Stimulated activated CD8-positive, alpha-beta memory T cell treated with anti-CD3 and anti-CD28 coated beads, Interleukin-12 subunit alpha, Interleukin-12 subunit beta, amount 100 ng/mL, for 4 hours (primary cell): ENCODE data around the gene MAU2.
"Not testable (repeated sequence)": the region's sequence is repeated elsewhere in the genome, so short reads cannot be mapped to it uniquely, and the experiment has no call there.

ENCODE experiments used
- DNase-seq: peaks from one replicate; pipeline ENCODE4 v3.0.0-alpha.2; 2020; ENCODE audit warnings: low read depth

Gene MAU2

DNA sequence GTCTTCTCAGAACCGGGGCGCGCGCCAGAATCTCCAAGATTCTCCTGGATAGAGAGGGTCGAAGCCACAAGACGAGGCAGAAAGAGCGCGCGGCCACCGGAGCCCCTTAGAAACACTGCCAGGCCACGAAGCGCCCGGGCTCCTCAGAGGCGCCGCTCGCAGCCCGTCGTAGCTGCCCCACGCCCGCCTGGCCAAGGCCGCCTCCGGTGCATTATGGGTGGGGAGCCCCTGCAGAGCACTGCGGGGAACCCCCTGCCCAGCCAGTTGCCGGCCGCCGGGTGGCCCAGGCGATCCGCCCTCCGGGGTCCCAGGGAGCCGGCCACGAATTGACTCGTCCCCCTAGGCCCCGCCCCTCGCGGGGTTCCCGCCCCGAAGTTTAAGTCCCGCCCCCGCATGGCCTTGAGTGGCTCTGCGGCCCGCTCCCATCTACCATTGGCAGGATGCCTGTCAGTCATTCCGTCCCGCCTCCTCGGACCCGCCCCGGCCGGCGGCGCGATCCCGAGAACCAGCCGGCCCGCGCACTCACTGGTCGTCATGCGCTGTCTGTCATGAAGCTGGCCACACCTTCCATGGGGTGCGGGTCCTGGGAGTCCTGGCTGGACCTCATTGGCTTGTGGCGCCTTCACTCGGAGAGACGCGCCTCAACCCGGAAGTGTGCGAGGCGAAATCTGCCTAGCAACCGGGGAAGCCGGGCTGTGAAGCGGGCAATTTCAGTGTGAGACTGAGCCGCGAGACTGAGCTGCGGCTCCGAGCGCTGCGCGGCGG, 64.7 kb downstream of the MAU2 start:
- peak; percentile 99 for DNase-seq

DNA sequence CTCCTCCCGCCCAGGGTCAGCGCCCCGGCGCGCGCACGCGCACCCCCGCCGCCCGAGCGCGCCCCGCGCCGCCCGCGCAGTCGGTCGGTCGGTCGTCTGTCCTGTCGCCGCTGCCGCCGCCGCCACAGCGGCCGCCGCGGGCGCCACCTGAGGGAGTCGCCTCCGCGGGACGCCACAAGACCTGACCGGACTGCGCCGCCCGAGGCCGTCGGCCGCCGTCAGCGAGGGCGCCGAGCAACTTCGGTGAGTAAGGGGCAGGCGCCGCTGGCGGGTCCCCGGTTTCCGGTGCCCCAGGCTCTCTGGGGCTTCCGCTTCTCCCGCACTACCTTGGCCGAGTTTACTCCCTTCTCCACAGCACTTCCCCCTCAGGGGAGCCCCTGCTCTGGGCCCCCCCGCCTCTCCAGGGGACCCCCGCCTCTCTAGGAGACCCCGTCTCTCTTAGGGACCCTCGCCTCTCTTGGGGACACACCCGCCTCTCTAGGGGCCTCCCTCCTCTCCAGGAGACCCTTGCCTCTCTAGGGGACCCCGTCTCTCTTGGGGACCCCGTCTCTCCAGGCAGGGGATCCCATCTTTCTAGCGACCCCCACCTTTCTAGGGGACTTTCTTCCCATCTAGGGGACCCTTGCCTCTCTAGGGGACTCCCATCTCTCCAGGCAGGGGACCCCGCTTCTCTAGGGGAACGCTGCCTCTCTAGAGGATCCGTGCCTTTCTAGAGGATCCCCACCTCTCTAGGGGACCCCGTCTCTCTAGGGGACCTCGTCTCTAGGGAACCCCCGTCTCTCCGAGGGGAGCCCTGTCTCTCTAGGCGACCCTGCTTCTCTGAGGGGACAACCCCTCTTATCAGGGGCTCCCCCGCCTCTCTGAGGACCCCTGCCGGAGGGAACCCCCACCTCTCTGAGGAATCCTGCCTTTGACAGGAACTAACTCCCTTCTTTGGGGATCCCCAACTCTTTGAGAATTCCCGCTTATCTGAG, 65.6 kb downstream of the MAU2 start:
- DNase-seq, result no peak

DNA sequence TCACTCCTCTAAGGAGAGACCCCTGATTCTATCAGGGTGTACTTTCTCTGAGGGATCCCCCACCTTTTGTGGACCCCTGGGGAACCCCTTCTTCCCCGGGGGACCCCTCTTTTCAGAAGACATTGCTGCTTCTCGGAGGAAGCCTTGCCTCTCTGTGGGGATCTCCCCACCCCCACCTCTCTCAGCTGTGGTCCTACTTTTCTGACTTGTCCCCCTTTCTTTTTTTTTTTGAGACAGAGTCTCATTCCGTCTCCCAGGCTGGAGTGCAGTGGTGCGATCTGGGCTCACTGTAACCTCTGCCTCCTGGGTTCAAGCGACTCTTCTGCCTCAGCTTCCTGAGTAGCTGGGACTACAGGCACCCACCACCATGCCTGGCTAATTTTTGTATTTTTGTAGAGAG, 66.5 kb downstream of the MAU2 start:
- no peak for DNase-seq

DNA sequence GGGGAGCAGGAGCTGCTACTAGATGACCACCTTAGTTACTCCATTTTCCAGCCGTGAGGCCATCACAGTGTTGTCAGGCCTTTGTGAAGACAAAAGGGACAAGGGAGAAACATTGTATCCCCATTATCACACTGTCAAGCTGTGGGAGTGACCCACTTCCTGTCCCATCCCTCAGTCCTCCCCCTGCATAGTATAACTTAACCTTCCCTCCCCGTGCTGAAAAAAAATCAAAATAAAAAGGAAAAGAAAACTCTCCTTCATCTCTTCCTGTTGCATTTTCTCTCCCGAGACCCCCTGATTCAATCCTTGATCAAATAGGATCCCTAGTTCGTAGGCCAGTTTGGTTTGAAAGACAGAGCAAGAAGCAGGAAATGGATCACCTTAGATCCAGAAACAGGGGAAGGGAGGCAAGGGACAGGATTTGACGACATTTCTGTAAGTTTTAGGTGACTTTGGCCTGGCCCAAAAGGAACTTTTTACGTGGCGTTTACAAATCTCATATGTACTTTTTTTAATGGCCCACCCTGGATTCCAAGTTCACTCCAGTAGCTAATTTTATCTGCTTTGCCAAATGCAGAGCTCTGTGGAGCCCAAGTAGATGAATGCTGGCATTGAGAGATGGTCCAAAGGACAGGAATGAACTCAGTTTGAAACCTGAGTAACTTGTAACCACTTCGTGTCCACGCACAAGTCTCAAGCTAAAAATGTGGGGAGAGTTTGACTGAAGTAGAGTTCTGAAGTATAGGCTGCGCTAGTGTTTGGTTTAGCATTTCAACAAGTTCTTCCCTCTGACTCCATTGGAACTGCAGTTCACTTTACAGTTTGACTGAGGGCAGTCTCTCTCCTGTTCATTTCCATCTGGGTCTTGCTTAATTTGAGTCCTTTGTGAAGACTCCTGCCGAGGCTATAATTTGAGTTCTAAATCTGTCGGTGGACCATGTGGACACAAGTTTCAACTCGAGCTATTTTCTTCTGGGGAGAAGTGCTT, 68.2 kb downstream of the MAU2 start:
- DNase-seq, result no peak

DNA sequence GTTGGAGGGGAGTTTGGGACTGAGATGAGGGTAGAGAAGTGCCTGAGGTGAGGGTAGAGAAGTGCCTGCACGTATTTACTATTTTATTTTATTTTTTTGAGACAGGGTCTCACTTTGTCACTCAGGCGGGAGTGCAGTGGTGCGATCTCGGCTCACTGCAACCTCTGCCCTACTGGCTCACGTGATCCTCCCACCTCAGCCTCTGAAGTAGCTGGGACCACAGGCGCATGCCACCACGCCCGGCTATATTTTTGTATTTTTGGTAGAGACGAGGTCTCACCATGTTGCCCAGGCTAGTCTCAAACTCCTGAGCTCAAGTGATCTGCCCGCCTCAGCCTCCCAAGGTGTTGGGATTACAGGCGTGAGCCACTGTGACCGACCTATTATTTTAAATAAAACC, 69.1 kb downstream of the MAU2 start:
- DNase-seq, result not testable (repeated sequence)

DNA sequence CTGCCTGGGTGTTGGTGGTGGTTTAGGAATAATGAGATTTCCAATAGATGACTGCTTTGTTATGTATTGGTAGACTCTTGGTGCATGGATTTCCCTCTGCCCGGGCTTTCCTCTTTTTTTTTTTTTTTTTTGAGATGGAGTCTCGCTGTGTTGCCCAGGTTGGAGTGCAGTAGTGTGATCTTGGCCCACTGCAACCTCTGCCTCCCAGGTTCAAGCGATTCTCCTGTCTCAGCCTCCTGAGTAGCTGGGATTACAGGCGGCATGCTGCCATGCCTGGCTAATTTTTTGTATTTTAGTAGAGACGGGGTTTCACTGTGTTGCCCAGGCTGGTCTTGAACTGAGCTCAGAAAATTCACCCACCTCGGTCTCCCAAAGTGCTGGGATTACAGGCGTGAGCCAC, 73.7 kb downstream of the MAU2 start:
- not testable (repeated sequence) for DNase-seq

DNA sequence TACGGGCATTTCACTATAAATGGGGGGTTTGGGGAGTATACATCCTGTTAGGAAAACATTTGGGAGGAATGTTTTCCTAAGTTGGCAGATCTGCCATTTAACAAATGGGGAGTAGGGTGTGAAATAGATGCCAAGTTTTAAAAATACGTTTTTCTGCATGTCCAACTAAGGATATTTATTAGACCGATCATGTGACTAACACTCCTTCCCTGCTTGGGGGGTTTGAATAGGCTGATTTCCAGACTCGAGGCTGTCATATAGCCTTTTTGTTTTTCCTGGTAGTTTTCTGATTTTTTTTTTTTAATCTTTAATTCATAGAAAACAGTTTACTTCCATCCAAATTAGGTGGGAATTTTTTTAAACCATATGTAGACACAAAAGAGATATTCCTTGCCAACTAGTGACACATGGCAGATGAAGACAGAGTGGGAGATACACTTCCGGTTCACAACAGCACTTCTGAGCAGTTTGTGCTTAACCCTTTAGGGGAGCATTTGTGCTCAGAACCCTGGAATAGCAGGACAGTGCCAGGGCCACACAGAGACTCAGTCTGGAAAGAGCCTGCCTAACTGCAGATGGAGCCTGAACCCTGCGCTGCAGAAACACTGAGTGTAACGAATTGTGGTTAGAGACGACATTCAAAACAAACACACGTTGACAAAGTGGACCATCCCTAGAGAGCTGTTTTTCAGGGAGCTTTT, 79.3 kb downstream of the MAU2 start:
- DNase-seq, result no peak

DNA sequence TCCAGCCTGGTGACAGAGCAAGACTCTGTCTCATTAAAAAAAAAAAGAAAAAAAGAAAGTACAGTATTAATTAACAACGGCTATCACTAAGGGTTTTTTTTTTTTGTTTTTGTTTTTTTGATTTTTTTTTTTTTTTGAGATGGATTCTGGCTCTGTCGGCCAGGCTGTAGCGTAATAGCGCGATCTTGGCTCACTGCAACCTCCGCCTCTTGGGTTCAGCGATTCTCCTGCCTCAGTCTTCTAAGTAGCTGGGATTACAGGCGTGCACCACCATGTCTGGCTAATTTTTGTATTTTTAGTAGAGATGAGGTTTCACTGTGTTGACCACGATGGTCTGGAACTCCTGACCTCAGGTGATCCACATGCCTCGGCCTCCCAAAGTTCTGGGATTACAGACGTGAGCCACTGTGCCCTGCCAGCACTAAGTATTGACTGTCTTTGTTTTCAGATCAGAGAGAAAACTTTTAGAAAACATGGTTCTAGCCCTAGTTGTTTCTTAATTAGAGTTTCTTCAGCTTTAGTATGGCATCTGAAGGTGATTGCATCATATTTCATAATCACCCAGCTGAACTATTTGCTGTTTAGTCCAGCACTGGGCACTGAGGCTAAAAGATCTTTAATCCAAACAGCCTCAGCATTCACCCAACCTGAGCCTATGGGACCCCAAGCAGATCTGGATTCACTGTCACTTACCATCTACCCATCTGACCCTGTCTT, 82.2 kb downstream of the MAU2 start:
- no peak for DNase-seq

DNA sequence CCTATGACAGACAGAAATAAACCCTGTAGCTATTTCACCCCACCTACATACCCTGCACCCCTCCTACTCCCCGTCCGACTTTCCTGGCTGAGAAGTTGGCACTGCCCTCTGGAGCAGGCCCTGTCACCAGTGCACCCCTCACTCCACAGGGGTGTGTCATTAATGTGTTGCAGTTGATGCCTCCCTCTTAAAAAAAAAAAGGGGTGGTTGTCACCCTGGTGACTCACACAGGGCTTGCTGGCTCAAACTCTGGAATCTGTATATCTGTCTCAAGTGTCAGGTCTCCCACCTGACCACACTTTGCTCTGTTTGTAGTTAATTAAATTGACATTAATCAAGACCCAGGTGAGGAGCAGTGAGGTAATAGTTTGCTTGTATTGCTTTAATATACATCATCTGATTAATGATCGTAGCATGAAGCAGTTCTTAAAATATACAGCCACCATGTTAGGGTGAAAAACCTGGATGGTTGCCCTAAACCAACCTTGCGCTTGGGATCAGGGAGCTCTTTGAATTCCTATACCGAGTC, 82.8 kb downstream of the MAU2 start:
- DNase-seq, result no peak

DNA sequence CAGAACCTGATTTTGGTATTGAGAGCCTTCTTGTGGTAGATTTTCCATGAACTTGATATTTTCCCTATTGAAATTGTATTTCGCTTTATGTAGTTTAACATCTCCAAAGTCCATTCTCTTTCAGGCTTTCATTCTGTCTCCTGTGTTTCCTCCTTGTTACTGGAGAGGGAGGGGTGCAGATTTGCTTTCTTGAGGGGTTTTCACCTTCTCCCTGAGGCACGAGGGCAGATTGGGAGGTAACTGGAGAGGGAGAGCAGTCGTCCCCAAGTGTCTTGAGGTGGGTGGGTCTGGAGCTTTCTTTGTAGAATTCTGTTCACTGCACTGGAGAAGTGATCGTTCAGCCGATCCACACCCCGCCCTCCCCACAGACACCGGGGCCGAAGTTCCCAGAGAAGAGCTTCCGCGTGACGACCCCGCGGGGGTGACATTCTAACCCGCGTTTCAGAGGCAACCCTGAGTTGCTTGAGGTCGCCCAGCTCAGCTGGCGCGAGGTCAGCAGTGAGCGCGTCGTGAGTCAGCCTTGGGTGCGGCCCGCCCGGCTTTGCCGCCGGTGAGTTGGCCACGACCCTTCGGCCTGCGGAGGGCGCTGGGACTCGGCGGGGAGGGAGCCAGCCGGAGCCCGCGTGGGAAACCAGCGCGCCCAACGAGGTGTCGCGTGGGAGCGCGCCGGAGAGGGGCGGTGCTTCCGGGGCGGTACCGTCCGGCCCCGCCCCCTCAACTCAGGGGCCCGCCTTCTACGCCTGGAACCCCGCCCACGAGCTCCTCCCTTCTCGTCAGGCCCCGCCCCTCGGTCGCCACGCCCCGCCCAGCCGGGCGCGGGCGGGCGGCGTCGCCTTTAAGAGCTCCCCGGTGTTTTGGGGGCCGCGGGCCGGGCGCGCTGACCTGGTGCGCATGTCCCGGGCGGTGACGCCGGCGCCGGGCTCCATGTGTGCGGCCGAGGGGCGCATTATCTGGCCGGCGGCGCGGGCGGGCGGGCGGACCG, 84.5 kb downstream of the MAU2 start, which contains the start of gene GATAD2A:
Gene GATAD2A, plus strand, starts transcription at position 797 of the 982 bp plus-strand sequence. CDS start 59,671 bp downstream, outside the sequence.
- DNase-seq, result peak; percentile 91

DNA sequence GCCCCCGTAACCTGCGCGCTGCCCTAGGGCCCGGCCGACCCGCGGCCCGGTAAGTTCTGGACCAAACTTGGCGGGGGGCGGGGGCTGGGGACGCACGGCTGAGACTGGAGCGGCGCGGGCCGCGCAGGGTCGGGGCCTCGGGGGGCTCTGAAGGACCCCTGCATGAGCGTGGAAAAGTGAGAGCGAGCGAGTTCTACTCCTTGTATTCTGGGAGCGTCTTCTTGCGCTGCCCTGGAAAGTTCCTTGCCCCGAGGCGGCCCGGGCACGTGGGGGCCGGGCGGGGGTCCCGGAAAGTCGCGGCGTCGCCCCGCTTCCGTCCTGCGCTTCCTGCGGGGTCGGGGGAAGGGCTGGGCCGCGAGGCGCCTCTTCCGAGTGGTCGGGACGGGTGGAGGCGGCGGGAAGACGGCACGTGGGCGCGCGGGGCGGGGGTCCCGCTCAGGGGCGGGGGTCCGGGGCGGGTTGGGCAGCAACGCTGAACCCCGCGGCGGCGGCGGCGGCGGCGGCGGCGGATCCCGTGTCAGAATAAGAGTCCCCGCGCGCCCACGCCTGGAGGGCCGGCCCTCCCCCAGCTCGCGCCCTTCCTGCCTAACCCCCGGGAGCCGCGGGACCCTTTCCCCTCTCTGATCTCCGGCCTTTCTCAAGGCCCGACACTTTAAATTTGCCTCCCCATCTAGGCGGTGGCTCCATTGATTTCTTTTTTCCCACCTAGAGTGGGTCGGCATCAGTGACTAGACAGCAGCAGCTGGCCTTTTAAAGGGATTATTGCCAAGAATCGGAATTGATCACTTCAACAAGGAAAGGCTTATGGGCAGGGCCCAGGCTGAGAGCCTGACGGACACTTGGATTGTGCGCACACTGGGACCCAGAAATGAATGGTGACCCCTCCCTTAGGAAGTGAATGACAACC, 85.6 kb downstream of the MAU2 start:
- DNase-seq, result no peak

DNA sequence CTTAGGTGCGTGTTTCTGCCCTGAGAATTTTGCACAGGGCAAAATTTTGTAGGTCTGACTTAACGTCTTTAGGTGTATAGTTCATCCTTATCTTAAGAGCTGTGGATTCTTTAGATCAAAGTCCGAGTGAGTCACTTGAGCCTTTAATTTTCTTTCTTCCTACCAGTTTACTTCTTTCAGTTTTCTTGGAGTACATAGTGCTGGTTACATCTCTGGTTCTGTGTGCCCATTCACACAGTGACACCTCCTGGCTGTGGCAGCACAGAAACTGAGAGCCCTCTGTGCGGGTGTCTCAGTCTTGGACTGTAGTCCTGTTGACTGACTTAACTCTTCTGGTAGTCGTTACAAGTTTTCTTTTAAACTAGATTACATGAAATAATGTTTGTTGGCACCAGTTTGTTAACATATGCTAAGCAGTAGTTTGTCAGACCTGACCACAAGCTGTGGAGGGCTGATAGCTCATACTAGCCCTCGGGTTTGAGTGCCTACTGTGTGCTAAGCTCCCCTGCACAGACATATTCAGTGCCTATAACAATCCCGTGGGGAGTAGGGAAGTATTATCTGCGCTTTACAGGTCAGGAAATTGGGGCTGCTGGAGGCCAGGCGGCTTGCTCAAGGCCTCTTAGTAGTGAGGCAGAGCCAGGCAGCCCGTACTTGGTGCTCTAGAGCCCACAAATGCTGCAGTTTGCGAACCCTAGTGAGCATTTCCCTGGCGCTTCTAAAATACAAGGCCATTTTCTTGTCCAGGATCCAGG, 86.4 kb downstream of the MAU2 start:
- no peak for DNase-seq

DNA sequence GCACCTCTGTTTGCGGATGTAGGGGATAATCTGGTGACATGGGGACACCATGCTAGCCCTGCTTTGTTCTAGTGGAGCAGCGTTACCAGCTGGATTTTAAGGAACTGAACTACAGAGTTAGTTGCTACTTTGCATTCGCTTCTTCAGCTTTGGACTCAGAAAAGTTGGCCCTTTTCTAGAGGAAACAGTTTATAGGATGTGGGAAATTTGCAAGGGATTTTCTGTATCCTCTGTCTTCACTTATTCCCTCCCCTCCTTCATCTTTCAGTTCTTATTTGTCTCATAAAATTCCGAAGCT, 87.0 kb downstream of the MAU2 start:
- DNase-seq, result no peak
